Trophoblast cell (in vitro differentiated cells and primary cell): ENCODE measurements around the gene SULT4A1.

ENCODE experiments used
- DNase-seq, 2 donors: peaks; one replicate each; pipeline ENCODE4 v3.0.0-alpha.2; 2016
- H2AFZ ChIP-seq: 2 replicates; pipeline ENCODE4 v1.6.1; 2013; ENCODE audit warnings: low read length, moderate library complexity, mild to moderate bottlenecking; ENCODE audit not compliant: insufficient read depth, poor library complexity
- H2AK5ac ChIP-seq: 2 replicates; pipeline ENCODE4 v1.6.1; 2013; ENCODE audit warnings: mild to moderate bottlenecking, low read length
- H2BK120ac ChIP-seq: 2 replicates; pipeline ENCODE4 v1.6.1; 2013; ENCODE audit warnings: low read length, mild to moderate bottlenecking, moderate library complexity; ENCODE audit not compliant: insufficient read depth, poor library complexity
- H2BK12ac ChIP-seq: 2 replicates; pipeline ENCODE4 v1.6.1; 2013; ENCODE audit warnings: mild to moderate bottlenecking, low read length, moderate library complexity
- H2BK5ac ChIP-seq: 2 replicates; pipeline ENCODE4 v1.6.1; 2013; ENCODE audit warnings: low read length, low read depth, moderate library complexity, mild to moderate bottlenecking; ENCODE audit not compliant: poor library complexity
- H3K14ac ChIP-seq: 2 replicates; pipeline ENCODE4 v1.6.1; 2013; ENCODE audit warnings: mild to moderate bottlenecking, low read length
- H3K18ac ChIP-seq: 2 replicates; pipeline ENCODE4 v1.6.1; 2013; ENCODE audit warnings: mild to moderate bottlenecking, low read length
- H3K23ac ChIP-seq: 2 replicates; pipeline ENCODE4 v1.6.1; 2013; ENCODE audit warnings: low read length
- H3K27ac ChIP-seq: 2 replicates; pipeline ENCODE4 v1.5.1; 2013; ENCODE audit warnings: low read depth, mild to moderate bottlenecking, inconsistent platforms, low read length, moderate library complexity
- H3K27me3 ChIP-seq: 2 replicates; pipeline ENCODE4 v1.6.1; 2013; ENCODE audit warnings: inconsistent platforms, mild to moderate bottlenecking, low read length, moderate library complexity; ENCODE audit not compliant: insufficient read depth
- H3K36me3 ChIP-seq, 2 experiments: 1 replicate in 1 of 2; 2 replicates in 1 of 2; pipeline ENCODE4 v1.6.1; 2013; ENCODE audit warnings: low read length in 2 of 2, mild to moderate bottlenecking in 2 of 2, moderate library complexity in 1 of 2; ENCODE audit not compliant: insufficient read depth in 2 of 2, control insufficient read depth in 1 of 2
- H3K4ac ChIP-seq: 2 replicates; pipeline ENCODE4 v1.6.1; 2013; ENCODE audit warnings: low read depth, mild to moderate bottlenecking, low read length, moderate library complexity
- H3K4me1 ChIP-seq, 2 experiments: 1 replicate in 1 of 2; 2 replicates in 1 of 2; pipeline ENCODE4 v1.6.1; 2013; ENCODE audit warnings: low read length in 2 of 2, mild to moderate bottlenecking in 2 of 2, moderate library complexity in 1 of 2; ENCODE audit not compliant: insufficient read depth in 2 of 2, control insufficient read depth in 1 of 2
- H3K4me2 ChIP-seq: 2 replicates; pipeline ENCODE4 v1.6.1; 2013; ENCODE audit warnings: inconsistent platforms, mild to moderate bottlenecking, low read length, moderate library complexity
- H3K4me3 ChIP-seq: 2 replicates; pipeline ENCODE4 v1.5.1; 2013; ENCODE audit warnings: mild to moderate bottlenecking, low read depth, low read length, inconsistent platforms
- H3K79me1 ChIP-seq: one replicate; pipeline ENCODE4 v1.6.1; 2013; ENCODE audit warnings: low read length
- H3K79me2 ChIP-seq: 2 replicates; pipeline ENCODE4 v1.6.1; 2013; ENCODE audit warnings: low read length, mild to moderate bottlenecking; ENCODE audit not compliant: control insufficient read depth, insufficient read depth, poor library complexity
- H3K9ac ChIP-seq: 2 replicates; pipeline ENCODE4 v1.6.1; 2013; ENCODE audit warnings: mild to moderate bottlenecking, low read length
- H3K9me3 ChIP-seq: 2 replicates; pipeline ENCODE4 v1.6.1; 2013; ENCODE audit warnings: low read depth, mild to moderate bottlenecking, control low read depth, inconsistent platforms, low read length; ENCODE audit not compliant: insufficient read depth
- H4K12ac ChIP-seq: 2 replicates; pipeline ENCODE4 v1.6.1; 2013; ENCODE audit warnings: low read depth, mild to moderate bottlenecking, low read length, moderate library complexity
- H4K8ac ChIP-seq: 2 replicates; pipeline ENCODE4 v1.6.1; 2013; ENCODE audit warnings: low read depth, mild to moderate bottlenecking, low read length, moderate library complexity
- H4K91ac ChIP-seq: one replicate; pipeline ENCODE4 v1.6.1; 2013; ENCODE audit warnings: low read depth, mild to moderate bottlenecking, low read length, moderate library complexity
- WGBS: extraction: QIAGEN DNeasy Blood & Tissue Kit; methylation state at CpG from one replicate; pipeline ENCODE4 v1.1.7; 2013; ENCODE audit warnings: missing lambda C conversion rate; ENCODE audit not compliant: insufficient read length, insufficient coverage; ENCODE audit errors: extremely low coverage; 5-methylcytosine and 5-hydroxymethylcytosine counted together

The SULT4A1 gene

DNA sequence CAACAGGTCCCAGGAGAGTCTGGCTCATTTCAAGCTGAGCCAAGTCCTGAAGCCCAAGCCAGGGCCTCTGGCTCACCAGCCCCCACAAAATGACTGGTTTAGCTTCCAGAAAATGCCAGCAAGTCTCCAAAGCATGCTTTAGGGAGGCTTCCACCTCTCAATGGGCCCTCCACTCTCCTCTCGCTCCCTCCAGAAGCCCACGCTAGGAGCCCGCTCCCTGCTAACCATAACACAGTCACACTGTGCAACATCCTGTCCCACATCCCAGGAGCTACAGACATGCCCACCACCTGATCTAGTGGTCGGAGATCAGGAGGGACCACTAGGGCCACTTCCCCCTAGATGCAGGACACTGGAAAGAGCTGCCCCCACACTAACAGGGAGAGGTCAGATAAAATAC is 6.9 kb downstream of the SULT4A1 start:
- H3K36me3 ChIP-seq: no peaks in the 10 kb centered on the region
- WGBS: no CpG with 5 or more reads among the region's 4 CpGs
- no peak overlapping the region for H2BK5ac ChIP-seq
- H4K91ac ChIP-seq: no peak overlapping the region
- H3K14ac ChIP-seq: no peak overlapping the region
- no peak overlapping the region for H2AFZ ChIP-seq
- H3K4me2 ChIP-seq: no peak overlapping the region
- H3K23ac ChIP-seq: no peak overlapping the region
- H3K27me3 ChIP-seq: no peaks in the 10 kb centered on the region
- H4K8ac ChIP-seq: no peak overlapping the region
- H3K27ac ChIP-seq: no peak overlapping the region
- H2BK12ac ChIP-seq: no peak overlapping the region
- no peak overlapping the region for H3K9ac ChIP-seq
- H2BK120ac ChIP-seq: no peak overlapping the region
- H3K4me1 ChIP-seq: no peaks in the 10 kb centered on the region
- DNase-seq: no peak
- H3K4ac ChIP-seq: no peak overlapping the region
- no peak overlapping the region for H3K4me3 ChIP-seq
- no peaks in the 10 kb centered on the region for H3K79me2 ChIP-seq
- no peaks in the 10 kb centered on the region for H3K9me3 ChIP-seq
- no peak overlapping the region for H4K12ac ChIP-seq
- no peak overlapping the region for H3K18ac ChIP-seq
- no peaks in the 10 kb centered on the region for H3K79me1 ChIP-seq
- no peak overlapping the region for H2AK5ac ChIP-seq

DNA sequence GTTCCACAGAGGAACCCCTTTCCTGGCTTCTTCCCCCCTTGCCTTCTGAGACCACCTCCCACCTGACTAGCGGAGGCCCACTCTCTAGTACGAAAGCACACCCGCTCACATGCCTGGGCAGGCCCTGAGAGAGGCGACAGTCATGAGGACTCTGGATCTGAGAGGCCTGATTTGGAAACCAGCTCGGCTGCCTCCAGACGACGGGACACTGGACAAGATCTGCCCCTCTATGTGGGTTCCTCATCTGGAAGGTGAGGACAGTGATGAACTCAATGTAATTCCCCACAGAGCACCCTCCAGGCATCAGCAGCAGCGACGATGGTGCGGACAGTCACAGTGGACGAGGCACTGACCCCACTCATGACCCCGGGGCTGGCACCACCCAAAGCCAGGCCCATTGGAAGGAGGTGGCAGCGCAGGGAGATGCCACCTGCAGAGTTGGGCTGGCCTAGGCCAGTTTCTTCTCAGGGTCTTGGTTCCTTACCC is 7.5 kb downstream of the SULT4A1 start:
- Histone ChIP-seq H4K12ac (no peak overlapping the region), H3K4me2 (no peak overlapping the region), H3K79me1 (no peaks in the 10 kb centered on the region), H3K23ac (no peak overlapping the region), H4K8ac (no peak overlapping the region), H2BK5ac (no peak overlapping the region), H2BK120ac (no peak overlapping the region), H2AK5ac (no peak overlapping the region), H3K9ac (no peak overlapping the region), H3K4me1 (no peaks in the 10 kb centered on the region), H2BK12ac (no peak overlapping the region), H2AFZ (no peak overlapping the region), H3K27ac (no peak overlapping the region), H3K79me2 (no peaks in the 10 kb centered on the region), H3K18ac (no peak overlapping the region), H4K91ac (no peak overlapping the region), H3K36me3 (no peaks in the 10 kb centered on the region), H3K4me3 (no peak overlapping the region), H3K4ac (no peak overlapping the region), H3K9me3 (no peaks in the 10 kb centered on the region), H3K14ac (no peak overlapping the region), H3K27me3 (no peaks in the 10 kb centered on the region)
- DNase-seq: no peak
- WGBS: no CpG with 5 or more reads among the region's 13 CpGs

DNA sequence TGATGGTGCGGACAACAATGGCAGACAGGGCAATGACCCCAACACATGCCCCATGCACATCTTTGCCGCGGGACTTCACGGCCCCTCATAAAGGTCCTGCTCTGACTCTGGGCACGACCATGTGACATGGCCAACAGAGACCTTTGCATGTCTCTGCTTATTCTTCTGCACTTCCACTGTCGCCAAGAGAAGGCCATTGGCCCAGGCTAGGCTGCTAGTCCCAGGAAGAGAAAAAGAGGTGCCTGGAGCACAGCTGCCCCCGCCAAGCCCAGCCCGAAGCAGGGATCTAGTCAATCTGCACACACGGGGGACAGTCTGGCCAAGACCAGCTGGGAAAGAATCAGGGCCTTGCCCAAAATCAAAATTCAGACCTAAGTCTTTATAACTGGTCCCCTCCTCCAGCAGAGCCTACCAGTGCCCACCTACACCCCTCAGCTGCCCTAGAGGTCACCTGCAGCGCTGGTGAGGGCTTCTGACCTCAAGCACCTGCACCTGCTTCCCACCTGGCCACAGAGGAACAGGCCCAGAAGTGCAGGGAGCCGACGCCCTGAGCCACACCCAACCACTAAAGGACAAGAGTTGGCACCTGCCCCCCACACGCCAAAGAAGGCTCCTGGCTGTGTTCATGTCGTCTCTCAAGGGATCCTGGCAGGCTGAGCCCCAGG is 8.1 kb downstream of the SULT4A1 start:
- H3K27ac ChIP-seq: no peak overlapping the region
- no peak overlapping the region for H4K12ac ChIP-seq
- H2BK12ac ChIP-seq: no peak overlapping the region

DNA sequence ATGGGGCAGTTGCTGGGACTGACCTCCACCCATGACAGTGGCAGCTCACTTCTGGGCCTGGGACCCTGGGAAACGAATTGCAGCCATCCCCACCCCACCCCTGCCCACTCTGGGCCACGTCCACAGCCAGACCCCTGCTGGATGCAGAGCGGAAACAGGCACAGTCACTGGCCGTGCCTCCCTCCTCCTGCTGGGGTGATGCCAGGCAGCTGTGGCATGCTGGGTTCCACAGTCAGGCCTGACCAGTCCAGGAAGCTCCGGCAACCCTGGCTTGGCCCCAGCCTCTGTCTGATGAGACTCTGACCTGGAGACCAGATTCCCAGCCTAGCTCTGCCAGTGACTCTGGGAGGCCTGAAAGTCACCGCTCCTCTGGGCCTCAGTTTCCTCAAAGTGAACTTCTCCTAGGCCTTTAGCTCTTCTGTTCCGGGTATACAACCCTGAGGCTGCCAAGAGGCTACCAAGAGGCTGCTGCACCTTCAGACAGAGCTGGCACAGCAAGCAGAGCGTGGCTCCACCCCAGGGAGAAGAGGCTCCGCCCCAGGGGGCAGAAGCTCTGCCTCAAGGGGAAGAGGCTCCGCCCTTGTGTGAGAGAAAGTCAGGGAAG is 8.9 kb downstream of the SULT4A1 start:
- no peaks in the 10 kb centered on the region for H3K36me3 ChIP-seq
- no peaks in the 10 kb centered on the region for H3K79me1 ChIP-seq
- no peak overlapping the region for H2BK120ac ChIP-seq
- H2AFZ ChIP-seq: no peak overlapping the region
- H2BK5ac ChIP-seq: no peak overlapping the region
- no peak overlapping the region for H4K12ac ChIP-seq
- no peaks in the 10 kb centered on the region for H3K4me1 ChIP-seq
- no peak overlapping the region for H2BK12ac ChIP-seq
- no peak overlapping the region for H3K23ac ChIP-seq
- no CpG with 5 or more reads among the region's 10 CpGs for WGBS
- no peak overlapping the region for H3K14ac ChIP-seq
- no peaks in the 10 kb centered on the region for H3K9me3 ChIP-seq
- no peak overlapping the region for H3K4me2 ChIP-seq
- no peak overlapping the region for H2AK5ac ChIP-seq
- no peak overlapping the region for H3K9ac ChIP-seq
- H3K4ac ChIP-seq: no peak overlapping the region
- no peak overlapping the region for H3K4me3 ChIP-seq
- H3K27me3 ChIP-seq: no peaks in the 10 kb centered on the region
- no peaks in the 10 kb centered on the region for H3K79me2 ChIP-seq
- H4K91ac ChIP-seq: no peak overlapping the region
- DNase-seq: no peak
- H3K27ac ChIP-seq: no peak overlapping the region
- no peak overlapping the region for H4K8ac ChIP-seq
- no peak overlapping the region for H3K18ac ChIP-seq

More for the DNA sequence above, 8.1 kb downstream of the SULT4A1 start:
- no peaks in the 10 kb centered on the region for H3K79me1 ChIP-seq
- no peak overlapping the region for H3K9ac ChIP-seq
- no peaks in the 10 kb centered on the region for H3K9me3 ChIP-seq
- DNase-seq: no peak
- H2BK120ac ChIP-seq: no peak overlapping the region
- no peaks in the 10 kb centered on the region for H3K36me3 ChIP-seq
- H3K23ac ChIP-seq: no peak overlapping the region
- no peak overlapping the region for H3K4ac ChIP-seq
- no peaks in the 10 kb centered on the region for H3K79me2 ChIP-seq
- H4K8ac ChIP-seq: no peak overlapping the region
- H3K14ac ChIP-seq: no peak overlapping the region
- H3K4me1 ChIP-seq: no peaks in the 10 kb centered on the region
- H2AFZ ChIP-seq: no peak overlapping the region
- no peak overlapping the region for H3K4me2 ChIP-seq
- no peak overlapping the region for H2AK5ac ChIP-seq
- H3K27me3 ChIP-seq: no peaks in the 10 kb centered on the region
- H4K91ac ChIP-seq: no peak overlapping the region
- H2BK5ac ChIP-seq: no peak overlapping the region
- H3K18ac ChIP-seq: no peak overlapping the region
- no CpG with 5 or more reads among the region's 14 CpGs for WGBS
- no peak overlapping the region for H3K4me3 ChIP-seq
